K562 (cell line): ENCODE data around the gene TRPM2. TPM values are rescaled to one million over a fixed set of nuclear protein-coding genes. Genes with fewer than 3 reads are reported as not detected.

Experiments used
- ATAC-seq: fragments of 200-7000 bp; cut with Tn5 transposase; 3 replicates; pipeline ENCODE4 v1.9.1; 2020; ENCODE audit warnings: moderate library complexity
- BruUV-seq: library from RNA; stranded (reverse); fragments of 400-500 nt; replicated peaks from 2 replicates; lab custom pipeline; 2021; lab: Mats Ljungman, UMichigan
- CTCF ChIA-PET: fragments of 300-600 bp; formaldehyde crosslinking; extraction: SDS; loops from one replicate; lab custom pipeline; 2021; ENCODE audit warnings: low intra/inter-chr PET ratio; lab: Yijun Ruan, JAX
- POLR2A ChIA-PET: fragments of 300-600, 350-650 bp; sonication (Branson Sonifier 250); formaldehyde crosslinking; extraction: SDS; loops from one replicate; lab custom pipeline; 2021; ENCODE audit warnings: antibody characterized with exemption, inconsistent platforms; lab: Yijun Ruan, JAX
- DNase-seq, 4 experiments: peaks; one replicate each; pipeline versions ENCODE4 v3.0.0 to v3.0.0-alpha.2; 2011 to 2018; ENCODE audit warnings: low spot score in 3 of 4, mixed read lengths in 3 of 4; ENCODE audit errors: extremely low read depth in 1 of 4
- FAIRE-seq: peaks from 2 replicates; lab custom pipeline; 2011; peaks lifted over from hg19 to GRCh38; lab: Jason Lieb, UNC
- H2AFZ ChIP-seq: 2 replicates; pipeline ENCODE4 v1.6.0; 2011; ENCODE audit warnings: low read depth, low read length, control low read depth, inconsistent platforms
- H3K27ac ChIP-seq: fragments of 200-600 bp; 3 replicates; pipeline ENCODE4 v1.8.0; 2011; ENCODE audit warnings: low read depth, mild to moderate bottlenecking, control low read depth, inconsistent platforms, low read length, moderate library complexity, mixed read lengths; ENCODE audit errors: extremely low read depth
- H3K27me3 ChIP-seq, 2 experiments: fragments of 300-600 bp in 1 of 2; 2 replicates in 1 of 2; 3 replicates in 1 of 2; pipeline versions ENCODE4 v1.6.0 to v1.8.0; 2011; ENCODE audit warnings: inconsistent platforms in 2 of 2, low read length in 2 of 2, mild to moderate bottlenecking in 1 of 2, mixed read lengths in 1 of 2, moderate library complexity in 1 of 2; ENCODE audit not compliant: control insufficient read depth in 2 of 2, insufficient read depth in 2 of 2
- H3K36me3 ChIP-seq: fragments of 300-600 bp; 3 replicates; pipeline ENCODE4 v1.8.0; 2011; ENCODE audit warnings: mild to moderate bottlenecking, low read length, inconsistent platforms; ENCODE audit not compliant: control insufficient read depth, insufficient read depth
- H3K4me1 ChIP-seq, 2 experiments: fragments of 200-600 bp in 1 of 2; replicated peaks in 1 of 2; 2 replicates in 1 of 2; 3 replicates in 1 of 2; pipeline versions ENCODE4 v1.5.1 to v1.8.0; 2011; ENCODE audit warnings: inconsistent platforms in 2 of 2, low read length in 2 of 2, mild to moderate bottlenecking in 1 of 2, mixed read lengths in 1 of 2, moderate library complexity in 1 of 2; ENCODE audit not compliant: control insufficient read depth in 2 of 2, insufficient read depth in 2 of 2
- H3K4me2 ChIP-seq: 2 replicates; pipeline ENCODE4 v1.6.1; 2011; ENCODE audit warnings: low read length, control low read depth, inconsistent platforms, mixed read lengths; ENCODE audit not compliant: insufficient read depth
- H3K4me3 ChIP-seq: fragments of 200-600 bp; sonication (generic), shearing (Covaris generic); 2 replicates; pipeline ENCODE4 v1.5.1; 2016; ENCODE audit warnings: control low read depth, inconsistent platforms
- H3K79me2 ChIP-seq: fragments of 200-600 bp; 3 replicates; pipeline ENCODE4 v1.8.0; 2011; ENCODE audit warnings: low read length, inconsistent platforms; ENCODE audit not compliant: control insufficient read depth, insufficient read depth
- H3K9ac ChIP-seq, 2 experiments: 2 replicates each; pipeline versions ENCODE4 v1.6.0 to v1.6.1; 2011; ENCODE audit warnings: low read depth in 2 of 2, low read length in 2 of 2, control low read depth in 1 of 2, inconsistent platforms in 1 of 2, mild to moderate bottlenecking in 1 of 2, mixed read lengths in 1 of 2; ENCODE audit not compliant: insufficient read depth in 1 of 2
- H3K9me1 ChIP-seq: one replicate; pipeline ENCODE4 v1.6.0; 2011; ENCODE audit warnings: inconsistent platforms, mild to moderate bottlenecking, low read length, moderate library complexity; ENCODE audit not compliant: control insufficient read depth, insufficient read depth
- H3K9me3 ChIP-seq: replicated peaks from 2 replicates; pipeline ENCODE4 v1.5.1; 2011; ENCODE audit warnings: low read depth, low read length, inconsistent platforms; ENCODE audit not compliant: control insufficient read depth, insufficient read depth
- H4K20me1 ChIP-seq: replicated peaks from 2 replicates; pipeline ENCODE4 v1.6.1; 2011; ENCODE audit warnings: low read length, inconsistent platforms, mixed read lengths; ENCODE audit not compliant: control insufficient read depth, insufficient read depth
- HNRNPL ChIP-seq: fragments of 200-400 bp; formaldehyde crosslinking; IDR thresholded peaks from 2 replicates; pipeline ENCODE4 v1.6.1; 2017; ENCODE audit warnings: low read depth, mild to moderate bottlenecking, low read length
- LCOR ChIP-seq: sonication (generic); formaldehyde crosslinking; IDR thresholded peaks from 2 replicates; pipeline ENCODE4 v1.8.0; 2022; ENCODE audit warnings: mild to moderate bottlenecking, missing genetic modification reagents
- ZNF282 ChIP-seq: sonication (generic); formaldehyde crosslinking; IDR thresholded peaks from 2 replicates; pipeline ENCODE4 v1.8.1; 2023; ENCODE audit warnings: missing genetic modification reagents
- WGBS: fragments of 100-300 bp; shearing (Covaris generic); methylation state at CpG from one replicate; pipeline ENCODE4 v1.1.6; 2016; ENCODE audit warnings: low coverage, mixed read lengths; ENCODE audit not compliant: insufficient coverage; ENCODE audit errors: missing lambda C conversion rate; 5-methylcytosine and 5-hydroxymethylcytosine counted together
- in situ Hi-C: fragments of 300-500 bp; cut with MboI; formaldehyde crosslinking; loops from 4 replicates; pipeline ENCODE4 v1.15.0; 2018; ENCODE audit warnings: inconsistent platforms, mixed read lengths
- intact Hi-C: fragments of 100-400 bp; cut with micrococcal nuclease; formaldehyde crosslinking; loops from 2 replicates; pipeline ENCODE4 v1.14.2; 2022
- polyA plus RNA-seq, 8 experiments: library from polyadenylated mRNA; depleted of rRNA in 4 of 8; stranded (reverse) in 5 of 8; unstranded in 3 of 8; fragments of >200 nt; fragmentation: Nextera tagmentation in 2 of 8; fragmentation: Illumina TruSeq in 1 of 8; extraction: Ambion mirVana in 2 of 8; extraction: Trizol in 1 of 8; gene quantifications; 2 replicates each; pipeline versions ENCODE4 v1.2.1 to v1.2.3, GENCODE V29; 2011 to 2014; ENCODE audit warnings: inconsistent platforms in 1 of 8, missing spikeins in 1 of 8
- total RNA-seq, 7 experiments: library from RNA; depleted of rRNA in 6 of 7; stranded (reverse); fragments of >200 nt in 6 of 7; fragmentation: Illumina TruSeq in 2 of 7; extraction: Trizol in 2 of 7; gene quantifications; 2 replicates each; pipeline versions ENCODE4 v1.2.1 to v1.2.3, GENCODE V29; 2011 to 2021; ENCODE audit warnings: low replicate concordance in 1 of 7
- TF ChIP-seq, protein P1 (sequence below): sonication (generic); formaldehyde crosslinking; IDR thresholded peaks from 2 replicates; pipeline ENCODE4 v1.8.0; 2023; ENCODE audit warnings: mild to moderate bottlenecking, missing genetic modification reagents
- TF ChIP-seq, protein P2 (sequence below), 3 experiments: fragments of 200-800 bp in 1 of 3; sonication (Bioruptor generic) in 1 of 3; sonication (generic) in 1 of 3; formaldehyde crosslinking in 1 of 3; IDR thresholded peaks; 2 replicates each; pipeline versions ENCODE4 v1.6.1 to v1.8.0; 2016 to 2022; ENCODE audit warnings: mild to moderate bottlenecking in 2 of 3, missing compliant biosample characterization in 2 of 3, missing genetic modification characterization in 2 of 3, missing genetic modification reagents in 1 of 3

The TRPM2 gene
- total and polyA plus RNA-seq, 9 of the 15 experiments (the other 6 are each of a cell fraction or from before 2014, with no cell fraction given) = 0.33 to 2.1 (median 0.98) TPM; not detected in 2

DNA sequence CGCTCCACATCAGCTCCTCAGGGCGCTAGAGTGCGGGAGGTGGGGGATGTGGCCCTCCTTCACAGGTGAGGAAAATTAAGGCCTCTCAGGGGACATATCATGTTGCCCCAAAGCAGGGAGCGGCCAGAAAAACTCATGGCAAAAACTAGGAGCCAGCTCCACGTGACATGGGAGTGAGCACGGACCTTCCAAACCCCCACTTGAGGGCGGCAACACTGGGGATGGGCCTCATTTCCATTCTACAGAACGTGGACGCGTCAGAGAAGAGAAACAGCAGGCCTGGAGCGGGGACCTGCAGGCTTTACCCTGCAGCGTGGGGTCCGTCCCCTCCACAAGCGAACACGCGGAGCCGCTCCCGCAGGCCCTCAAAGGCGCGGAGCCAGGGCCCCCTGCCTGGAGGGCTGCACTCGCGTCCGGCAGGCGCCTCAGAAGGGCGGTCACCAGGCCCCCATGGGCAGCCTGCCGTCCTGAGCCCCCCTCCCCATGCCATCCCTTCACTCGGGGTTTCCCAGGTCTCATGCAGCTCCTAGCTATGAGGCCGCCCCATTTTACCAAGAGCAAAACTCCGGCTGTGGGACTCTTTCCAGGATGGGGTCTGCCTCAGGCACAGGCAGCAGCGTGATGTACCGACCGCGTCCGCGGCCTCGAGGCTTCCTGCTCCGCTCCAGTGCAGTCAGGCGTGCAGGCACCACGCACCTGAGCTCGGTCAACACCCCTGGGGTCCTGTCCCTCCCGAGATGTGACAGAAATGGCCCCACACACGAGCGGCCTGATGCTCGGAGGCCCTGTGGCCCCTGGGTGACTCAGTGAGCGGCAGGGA, 19.7 kb upstream of the TRPM2 start (continued):
- TF ChIP-seq, protein P1, sequence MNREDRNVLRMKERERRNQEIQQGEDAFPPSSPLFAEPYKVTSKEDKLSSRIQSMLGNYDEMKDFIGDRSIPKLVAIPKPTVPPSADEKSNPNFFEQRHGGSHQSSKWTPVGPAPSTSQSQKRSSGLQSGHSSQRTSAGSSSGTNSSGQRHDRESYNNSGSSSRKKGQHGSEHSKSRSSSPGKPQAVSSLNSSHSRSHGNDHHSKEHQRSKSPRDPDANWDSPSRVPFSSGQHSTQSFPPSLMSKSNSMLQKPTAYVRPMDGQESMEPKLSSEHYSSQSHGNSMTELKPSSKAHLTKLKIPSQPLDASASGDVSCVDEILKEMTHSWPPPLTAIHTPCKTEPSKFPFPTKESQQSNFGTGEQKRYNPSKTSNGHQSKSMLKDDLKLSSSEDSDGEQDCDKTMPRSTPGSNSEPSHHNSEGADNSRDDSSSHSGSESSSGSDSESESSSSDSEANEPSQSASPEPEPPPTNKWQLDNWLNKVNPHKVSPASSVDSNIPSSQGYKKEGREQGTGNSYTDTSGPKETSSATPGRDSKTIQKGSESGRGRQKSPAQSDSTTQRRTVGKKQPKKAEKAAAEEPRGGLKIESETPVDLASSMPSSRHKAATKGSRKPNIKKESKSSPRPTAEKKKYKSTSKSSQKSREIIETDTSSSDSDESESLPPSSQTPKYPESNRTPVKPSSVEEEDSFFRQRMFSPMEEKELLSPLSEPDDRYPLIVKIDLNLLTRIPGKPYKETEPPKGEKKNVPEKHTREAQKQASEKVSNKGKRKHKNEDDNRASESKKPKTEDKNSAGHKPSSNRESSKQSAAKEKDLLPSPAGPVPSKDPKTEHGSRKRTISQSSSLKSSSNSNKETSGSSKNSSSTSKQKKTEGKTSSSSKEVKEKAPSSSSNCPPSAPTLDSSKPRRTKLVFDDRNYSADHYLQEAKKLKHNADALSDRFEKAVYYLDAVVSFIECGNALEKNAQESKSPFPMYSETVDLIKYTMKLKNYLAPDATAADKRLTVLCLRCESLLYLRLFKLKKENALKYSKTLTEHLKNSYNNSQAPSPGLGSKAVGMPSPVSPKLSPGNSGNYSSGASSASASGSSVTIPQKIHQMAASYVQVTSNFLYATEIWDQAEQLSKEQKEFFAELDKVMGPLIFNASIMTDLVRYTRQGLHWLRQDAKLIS (CRISPR knock-in tag) = no peak
- TF ChIP-seq ZNF282 (CRISPR knock-in tag) = no peak

DNA sequence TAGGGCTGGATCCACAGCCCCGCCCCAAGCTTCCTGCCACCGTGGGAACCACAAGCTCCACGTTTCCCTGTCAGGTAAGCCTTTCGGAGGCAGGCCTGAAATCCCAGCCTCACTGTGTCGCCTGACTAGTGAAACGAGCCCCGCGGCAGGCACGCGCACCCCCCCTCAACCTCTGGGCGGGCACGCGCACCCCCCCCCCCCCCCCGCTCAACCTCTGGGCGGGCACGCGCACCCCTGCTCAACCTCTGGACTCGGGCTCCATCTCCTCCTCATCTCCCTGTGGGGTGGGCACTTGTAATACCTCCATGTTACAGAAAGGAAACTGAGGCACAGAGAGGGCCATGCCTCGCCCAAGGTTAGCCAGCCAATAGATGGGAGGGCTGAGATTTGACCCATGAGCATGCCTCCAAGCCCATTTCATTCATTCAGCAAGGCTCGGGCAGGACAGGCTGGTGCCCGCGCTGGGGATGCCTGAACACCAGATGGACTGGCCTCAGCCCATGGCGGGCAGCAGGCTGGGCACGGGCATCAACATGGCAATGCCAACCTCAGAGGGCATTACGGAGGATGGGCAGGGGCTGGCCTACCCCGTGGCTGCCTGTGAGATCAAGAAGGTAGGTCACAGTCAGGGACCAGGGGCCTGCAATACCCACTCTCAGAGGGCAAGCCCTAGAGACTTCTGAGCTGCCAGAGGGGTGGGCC, 18.9 kb upstream of the TRPM2 start:
- H3K9ac ChIP-seq = no peak overlapping the region; a peak in 1 of 4 replicates
- 68% methylated on average over 10 of the region's 26 CpGs for WGBS
- H3K4me3 ChIP-seq = no peak overlapping the region
- no peak overlapping the region for H3K27ac ChIP-seq
- H4K20me1 ChIP-seq = peaks cover 6% of the 10 kb centered on the region; the same call in 1 of the 2 replicates
- no TSS peak for BruUV-seq
- H3K4me2 ChIP-seq = no peak overlapping the region
- H3K36me3 ChIP-seq = peaks cover 8% of the 10 kb centered on the region; the same call in 1 of the 3 replicates
- H3K27me3 ChIP-seq = no peaks in the 10 kb centered on the region
- ATAC-seq (no peak), FAIRE-seq (no peak), DNase-seq (no peak)
- ChIA-PET CTCF (no interaction called here), POLR2A (interaction anchor here (0.6 to 1.6 kb wide), 5 partner anchors 9 to 42 kb away, joined by 3 to 7 read pairs (median 6); partner anchors contain the start of gene PFKL)
- peaks cover 9% of the 10 kb centered on the region for H3K9me1 ChIP-seq
- in situ Hi-C loops (no loop called here), intact Hi-C loops (no loop called here)
- H3K9me3 ChIP-seq = no peaks in the 10 kb centered on the region
- no peak for TF ChIP-seq LCOR (CRISPR knock-in tag)
- TF ChIP-seq, protein P2, sequence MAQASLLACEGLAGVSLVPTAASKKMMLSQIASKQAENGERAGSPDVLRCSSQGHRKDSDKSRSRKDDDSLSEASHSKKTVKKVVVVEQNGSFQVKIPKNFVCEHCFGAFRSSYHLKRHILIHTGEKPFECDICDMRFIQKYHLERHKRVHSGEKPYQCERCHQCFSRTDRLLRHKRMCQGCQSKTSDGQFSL (CRISPR knock-in tag; IDR thresholded peaks at IDR 0.05) = 0 out of 2 replicates have a peak, but pooled peaks have one; percentile 45
- TF ChIP-seq, protein P2 (tag; IDR thresholded peaks at IDR 0.05) = peak in 1 of 2 experiments; percentile 73; a peak in 2 of 4 replicates
- TF ChIP-seq HNRNPL = peak; percentile 71; the same call in 1 of the 2 replicates
- no peaks in the 10 kb centered on the region for H3K79me2 ChIP-seq
- H2AFZ ChIP-seq = no peak overlapping the region
- peaks cover 7 to 66% of the 10 kb centered on the region in 2 experiments; a peak in 4 of 5 replicates for H3K4me1 ChIP-seq
